ENCODE data around the gene ADGRF3.

- TF ChIP-seq CTCF (IDR thresholded peaks at IDR 0.05) (no peak), POLR2A (IDR thresholded peaks at IDR 0.05) (no peak)
Measured at GRCh38 chr2:26330604-26331003, 16.0 kb downstream of the ADGRF3 start.
